Epidermal melanocyte (primary cell): ENCODE measurements around the gene GNS.
"Not testable (repeated sequence)": the region's sequence is repeated elsewhere in the genome, so short reads cannot be mapped to it uniquely, and the experiment has no call there.

Experiments used
- DNase-seq: peaks from one replicate; pipeline ENCODE4 v3.0.0; 2011; ENCODE audit warnings: low spot score; ENCODE audit not compliant: insufficient read length

The GNS gene

DNA sequence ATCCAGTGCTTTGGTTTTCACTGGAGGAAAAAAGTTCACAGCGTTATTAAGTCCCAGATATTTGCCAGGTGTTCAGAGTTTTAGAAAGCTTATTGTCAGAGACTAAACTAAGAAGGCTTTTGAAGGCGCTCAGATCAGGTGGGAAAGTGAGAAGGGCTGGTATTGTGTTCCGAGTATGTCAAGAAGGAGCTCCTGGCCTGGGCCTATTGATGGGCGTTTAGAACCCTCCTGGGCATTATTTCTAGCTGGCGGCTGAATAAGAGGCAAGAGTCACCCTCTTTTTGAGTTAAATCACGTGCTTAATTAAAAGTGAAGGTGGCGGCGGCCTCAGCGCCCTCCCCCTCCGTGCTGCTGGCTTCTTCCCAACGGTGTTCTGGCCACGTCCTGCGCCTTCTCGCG, 20.9 kb upstream of the GNS start:
- DNase-seq, result no peak

DNA sequence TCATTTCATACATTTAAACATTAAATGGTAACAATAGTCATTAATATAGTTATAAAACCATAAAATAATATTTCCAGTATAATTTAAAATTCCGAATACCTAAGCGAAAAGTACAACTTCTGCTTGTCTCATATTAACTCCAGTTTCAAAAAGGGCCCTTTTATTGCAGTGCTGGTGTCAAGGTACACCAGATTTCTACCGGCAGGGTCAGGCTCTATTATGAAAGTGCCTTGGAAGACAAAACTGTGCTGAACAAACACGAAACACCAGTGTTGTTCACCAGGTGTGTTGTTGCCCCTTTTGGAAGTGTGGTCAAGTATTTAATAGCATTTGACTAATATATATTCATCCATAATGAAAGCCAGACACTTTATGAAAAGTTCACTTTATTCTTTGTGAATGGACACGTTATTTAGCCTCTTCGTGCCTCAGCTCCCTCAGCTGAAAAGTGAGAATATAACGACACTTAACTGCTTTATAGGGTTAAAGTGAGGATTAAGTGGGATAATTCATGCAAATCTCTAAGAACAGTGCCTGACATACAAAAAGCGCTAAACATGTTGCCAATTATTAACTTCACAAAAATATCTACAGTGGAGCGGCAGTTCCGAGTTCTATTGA, 20.3 kb upstream of the GNS start:
- no peak for DNase-seq

DNA sequence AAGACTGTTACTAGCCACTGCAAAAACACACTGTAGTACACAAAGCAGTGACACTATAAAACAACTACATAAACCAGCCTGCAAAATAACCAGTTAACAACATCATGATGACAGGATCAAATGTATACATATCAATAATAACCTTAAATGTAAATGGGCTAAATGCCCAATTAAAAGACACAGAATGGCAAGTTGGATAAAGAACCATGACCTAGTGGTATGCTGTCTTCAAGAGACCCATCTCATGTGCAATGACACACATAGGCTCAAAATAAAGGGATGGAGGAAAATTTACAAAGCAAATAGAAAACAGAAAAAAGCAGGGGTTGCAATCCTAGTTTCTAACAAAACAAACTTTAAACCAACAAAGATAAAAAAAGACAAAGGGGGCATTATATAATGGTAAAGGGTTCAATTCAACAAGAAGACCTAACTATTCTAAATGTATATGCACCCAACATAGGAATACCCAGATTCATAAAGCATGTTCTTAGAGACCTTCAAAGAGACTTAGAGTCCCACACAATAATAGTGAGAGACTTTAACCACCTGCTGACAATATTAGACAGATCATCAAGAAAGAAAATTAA, 16.0 kb upstream of the GNS start:
- DNase-seq, result not testable (repeated sequence)

GRCh38 chr12:64773386-64773785, 14.2 kb upstream of the GNS start:
- DNase-seq, result no peak

DNA sequence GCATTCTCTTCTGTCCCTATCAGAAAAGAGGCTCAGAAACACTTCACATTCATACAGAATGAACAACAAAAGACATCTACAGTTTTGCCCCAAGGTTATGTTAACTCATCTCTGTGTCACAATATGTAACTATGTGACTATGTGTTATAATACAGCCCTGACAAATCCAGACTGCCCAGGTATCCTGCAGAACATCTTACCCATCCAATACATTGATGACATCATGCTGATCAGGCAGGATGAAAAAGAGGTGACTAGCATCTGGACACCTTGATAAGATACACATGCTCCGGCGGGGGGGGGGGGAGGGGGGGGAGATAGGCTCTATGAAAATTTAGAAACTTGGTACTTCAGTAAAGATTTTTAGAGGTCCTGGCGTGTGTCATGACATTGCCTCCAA, 8.3 kb upstream of the GNS start:
- DNase-seq, result no peak

DNA sequence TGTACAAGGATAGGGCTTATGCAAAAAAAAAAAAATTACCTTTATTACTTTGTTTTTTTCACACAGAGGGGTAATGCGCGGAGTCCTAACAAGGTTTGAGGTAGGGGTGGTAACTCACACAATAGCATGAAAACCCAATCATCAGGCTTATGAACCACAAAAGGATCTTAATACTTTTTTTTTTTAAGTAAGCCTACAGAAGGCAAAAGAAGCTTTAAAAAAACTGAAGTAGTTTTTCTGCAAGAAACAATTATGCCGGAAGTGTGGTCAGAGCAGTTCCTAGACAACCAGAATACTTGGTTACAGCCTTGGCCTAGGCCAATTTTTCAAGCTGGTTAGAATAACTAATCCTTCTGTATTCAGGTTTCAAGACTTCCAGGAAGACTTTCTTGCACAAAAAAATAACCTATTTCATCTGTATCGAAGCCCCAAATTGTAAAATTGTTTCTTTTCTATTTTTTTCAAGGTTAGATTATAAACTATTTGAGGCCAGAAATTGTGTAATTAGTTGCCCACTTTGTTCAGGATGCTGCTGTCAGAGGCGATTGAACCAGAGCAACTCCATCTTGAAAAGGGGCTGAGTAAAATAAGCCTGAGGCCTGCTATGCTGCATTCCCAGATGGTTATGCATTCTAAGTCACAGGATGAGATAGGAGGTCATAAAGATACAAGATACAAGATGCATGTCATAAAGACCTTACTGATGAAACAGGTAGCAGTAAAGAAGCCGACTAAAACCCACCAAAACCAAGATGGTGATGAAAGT, 1.8 kb upstream of the GNS start:
- DNase-seq, result no peak

DNA sequence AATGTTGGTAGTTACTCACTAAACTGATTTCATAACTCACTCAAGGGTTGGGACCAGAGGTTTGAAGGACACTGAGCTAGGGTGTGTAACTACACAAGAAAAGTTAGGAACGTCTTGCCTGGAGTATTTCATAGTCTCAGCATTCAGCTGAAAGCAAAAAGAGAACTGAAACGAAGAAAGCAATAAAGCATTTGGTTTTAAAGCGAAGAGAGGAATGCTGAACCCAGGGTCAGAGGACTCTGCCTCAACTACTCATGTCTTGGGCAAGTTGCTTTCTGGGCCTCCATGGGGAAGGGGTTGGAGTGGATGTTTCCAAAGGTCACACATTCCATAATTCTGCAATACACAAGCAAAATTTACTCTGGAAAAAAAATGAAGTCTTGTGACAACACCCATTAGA, 1.4 kb downstream of the GNS start:
- DNase-seq, result no peak

GRCh38 chr12:64756376-64756775, 2.8 kb downstream of the GNS start:
- DNase-seq, result no peak

GRCh38 chr12:64753427-64753826, 5.8 kb downstream of the GNS start:
- DNase-seq, result no peak

DNA sequence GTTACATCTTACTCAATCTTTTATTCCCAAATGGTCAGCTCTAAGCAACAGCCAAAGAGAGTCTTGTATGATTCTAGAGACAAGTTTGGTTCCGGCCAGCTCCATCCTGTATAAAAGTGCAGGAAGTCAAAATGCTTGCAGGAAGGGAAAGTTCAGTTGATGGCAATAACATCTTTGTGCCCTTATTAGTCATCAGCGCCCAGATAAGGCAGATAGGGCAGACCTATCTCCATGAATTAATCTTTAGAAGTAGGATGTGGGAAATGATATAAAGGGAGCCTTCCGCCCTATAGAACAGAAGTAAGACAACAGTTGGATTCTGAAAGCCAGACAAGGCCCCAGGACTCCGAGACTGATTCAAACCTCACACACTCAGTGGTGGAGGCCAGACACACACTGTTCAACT, 6.4 kb downstream of the GNS start:
- no peak for DNase-seq

GRCh38 chr12:64752032-64752431, 7.2 kb downstream of the GNS start:
- DNase-seq, result no peak

DNA sequence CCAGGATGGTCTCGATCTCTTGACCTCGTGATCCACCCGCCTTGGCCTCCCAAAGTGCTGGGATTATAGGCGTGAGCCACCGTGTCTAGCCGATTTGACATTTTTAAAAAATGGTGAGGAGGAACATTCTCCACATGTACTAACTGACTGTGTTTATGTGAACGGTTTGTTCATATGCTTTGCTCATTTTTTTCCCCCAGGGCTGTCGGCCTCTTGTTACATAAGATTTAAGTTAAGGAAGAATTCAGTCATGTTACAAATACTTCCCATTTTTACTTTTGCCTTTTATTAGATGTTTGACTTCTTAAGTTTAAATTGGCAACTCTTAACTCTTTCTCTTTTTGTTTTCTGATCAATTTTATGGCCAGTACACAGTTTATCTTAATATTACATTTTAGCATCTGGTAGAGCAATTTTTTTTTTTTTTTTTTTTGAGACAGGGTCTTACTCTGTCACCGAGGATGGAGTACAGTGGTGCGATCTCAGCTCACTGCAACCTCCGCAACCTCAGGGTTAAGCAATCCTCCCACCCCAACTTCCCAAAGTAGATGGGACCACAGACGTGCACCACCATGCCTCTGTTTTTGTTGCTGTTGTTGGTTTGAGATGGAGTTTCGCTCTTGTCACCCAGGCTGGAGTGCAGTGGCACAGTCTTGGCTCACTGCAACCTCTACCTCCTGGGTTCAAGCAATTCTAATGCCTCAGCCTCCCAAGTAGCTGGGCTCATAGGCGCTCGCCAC, 9.6 kb downstream of the GNS start:
- no peak for DNase-seq

DNA sequence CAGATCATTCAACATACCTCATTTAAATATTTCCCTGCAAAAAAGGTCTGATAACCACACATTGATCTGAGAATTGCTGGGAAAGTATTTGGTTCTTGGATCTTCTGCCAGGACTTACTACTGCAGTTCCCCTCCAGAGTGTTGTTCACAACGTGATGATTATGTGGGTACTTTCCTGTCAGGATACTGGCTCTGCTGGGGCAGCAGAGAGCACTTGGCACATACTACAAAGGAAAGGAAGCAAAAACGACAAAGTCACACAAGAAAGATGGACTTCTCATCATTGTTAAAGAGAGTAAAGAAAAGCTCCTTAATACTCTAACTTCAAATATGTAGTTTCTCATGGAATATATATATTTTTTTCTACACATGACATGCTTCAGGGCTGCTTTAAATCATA, 11.5 kb downstream of the GNS start:
- no peak for DNase-seq

GRCh38 chr12:64746663-64747062, 12.5 kb downstream of the GNS start:
- no peak for DNase-seq

GRCh38 chr12:64745980-64746379, 13.2 kb downstream of the GNS start:
- no peak for DNase-seq

DNA sequence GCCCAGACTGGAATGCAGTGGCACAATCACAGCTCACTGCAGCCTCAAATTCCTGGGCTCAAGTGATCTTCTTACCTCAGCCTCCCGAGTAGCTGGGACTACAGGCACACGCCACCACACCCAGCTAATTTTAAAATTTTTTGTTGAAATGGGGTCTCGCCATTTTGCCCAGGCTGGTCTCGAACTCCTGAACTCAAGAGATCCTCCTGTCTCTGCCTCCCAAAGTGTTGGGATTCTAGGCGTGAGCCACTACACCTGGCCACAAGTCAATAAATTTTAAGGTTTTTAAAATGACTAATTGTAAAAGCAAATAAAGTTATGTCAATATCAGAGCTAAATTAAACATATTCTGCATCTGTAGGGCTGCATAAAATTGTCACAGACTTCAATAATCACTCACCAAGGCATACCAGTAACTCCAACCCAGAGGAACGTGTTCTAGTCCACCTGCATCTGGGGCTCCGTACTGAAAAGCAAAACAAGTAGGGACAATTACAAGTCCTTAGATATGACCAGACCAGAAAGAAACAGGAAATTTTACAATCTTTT, 13.9 kb downstream of the GNS start:
- DNase-seq, result no peak

GRCh38 chr12:64744422-64745258, 14.6 kb downstream of the GNS start:
- no peak for DNase-seq

DNA sequence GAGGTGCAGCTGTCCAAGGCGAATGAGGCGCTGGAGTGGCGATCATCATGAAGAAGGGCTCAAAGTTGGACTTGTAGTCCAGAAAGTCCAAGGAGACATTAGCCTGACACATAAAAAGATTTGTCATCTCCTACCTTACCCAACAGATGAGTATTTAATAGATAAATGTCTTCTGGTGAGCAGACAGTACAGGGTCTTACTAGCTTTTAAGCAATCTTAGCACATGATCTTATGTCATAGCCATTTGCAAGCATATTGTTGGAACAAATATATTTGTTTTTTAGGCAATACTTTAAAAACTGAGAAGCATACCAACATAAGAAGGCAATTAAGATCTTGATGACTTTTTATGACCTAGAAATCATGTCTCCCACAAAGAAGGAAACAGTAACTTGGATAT, 16.0 kb downstream of the GNS start:
- no peak for DNase-seq

GRCh38 chr12:64742416-64742815, 16.8 kb downstream of the GNS start:
- no peak for DNase-seq

DNA sequence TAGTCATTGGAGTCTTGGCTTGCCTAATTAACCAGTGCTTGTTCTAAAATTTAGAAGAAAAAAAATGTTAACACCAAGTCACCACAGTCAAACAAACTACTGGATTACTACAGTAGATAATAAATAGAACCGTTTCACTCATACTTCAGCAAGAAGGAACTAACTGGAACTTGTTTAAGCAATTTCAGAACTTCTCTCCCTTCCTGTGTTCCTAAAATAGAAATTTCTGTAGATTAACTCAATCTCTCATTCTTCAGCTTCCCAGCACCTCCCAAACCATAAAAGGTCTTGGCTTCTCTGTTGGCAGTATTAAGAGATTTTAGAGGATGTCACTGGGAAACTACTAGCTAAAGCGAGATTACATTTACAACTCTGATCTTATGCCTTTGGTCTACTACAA, 18.6 kb downstream of the GNS start:
- no peak for DNase-seq

DNA sequence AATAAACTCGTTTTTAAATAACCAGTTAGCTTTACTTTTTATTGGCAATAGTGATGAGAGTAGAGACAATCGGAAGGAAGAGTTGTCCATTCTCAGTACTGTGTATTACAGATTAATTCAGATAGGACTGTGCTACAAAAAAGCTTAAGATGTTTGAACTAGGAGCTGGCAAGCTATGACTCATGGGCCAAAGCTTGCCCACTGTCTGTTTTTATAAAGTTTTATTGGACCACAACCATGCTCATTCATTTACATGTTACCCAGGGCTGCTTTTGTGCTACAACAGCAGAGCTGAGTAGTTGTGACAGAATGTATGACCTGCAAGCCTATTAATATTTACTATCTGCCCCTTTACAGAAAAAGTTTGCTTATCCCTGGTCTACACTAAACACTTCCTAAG, 19.4 kb downstream of the GNS start:
- no peak for DNase-seq
